GM12891 (cell line): ENCODE results near the gene PLCB1.
"Not testable (repeated sequence)": the region's sequence is repeated elsewhere in the genome, so short reads cannot be mapped to it uniquely, and the experiment has no call there.

ENCODE experiments used
- DNase-seq: peaks from one replicate; pipeline ENCODE4 v3.0.0; 2011; ENCODE audit warnings: low spot score; ENCODE audit not compliant: insufficient read length
- FAIRE-seq: peaks from 2 replicates; lab custom pipeline; 2011; peaks lifted over from hg19 to GRCh38; lab: Jason Lieb, UNC
- PAX5 ChIP-seq: IDR thresholded peaks from 2 replicates; pipeline ENCODE4 v1.6.1; 2011; ENCODE audit warnings: low read length, moderate library complexity, mild to moderate bottlenecking; ENCODE audit not compliant: insufficient read depth, severe bottlenecking
- POLR2A ChIP-seq: IDR thresholded peaks from 2 replicates; pipeline ENCODE4 v1.6.1; 2011; ENCODE audit warnings: low read depth, low read length, control low read depth
- POLR2AphosphoS5 ChIP-seq: IDR thresholded peaks from 2 replicates; pipeline ENCODE4 v1.6.1; 2011; ENCODE audit warnings: low read depth, low read length, control low read depth
- POU2F2 ChIP-seq: IDR thresholded peaks from 2 replicates; pipeline ENCODE4 v1.6.1; 2011; ENCODE audit warnings: low read depth, mild to moderate bottlenecking, control low read depth, low read length, moderate library complexity
- SPI1 ChIP-seq: IDR thresholded peaks from 2 replicates; pipeline ENCODE4 v1.6.1; 2011; ENCODE audit warnings: low read depth, low read length, control low read depth
- TAF1 ChIP-seq: IDR thresholded peaks from 2 replicates; pipeline ENCODE4 v1.6.1; 2011; ENCODE audit warnings: low read depth, low read length, control low read depth

The PLCB1 gene

GRCh38 chr20:8367689-8368088, 235.6 kb downstream of the PLCB1 start:
- FAIRE-seq = no peak
- no peak for DNase-seq
- TF ChIP-seq SPI1 (no peak), POLR2A (no peak), POLR2AphosphoS5 (no peak), PAX5 (no peak), TAF1 (no peak), POU2F2 (no peak)

- TF ChIP-seq POLR2AphosphoS5 = no peak
- TF ChIP-seq SPI1 = no peak
- TF ChIP-seq PAX5 = no peak
- no peak for TF ChIP-seq TAF1
- FAIRE-seq (no peak), DNase-seq (no peak)
These were observed 236.6 kb downstream of the PLCB1 start for GRCh38 chr20:8368670-8369069.

GRCh38 chr20:8369311-8369710, 237.2 kb downstream of the PLCB1 start:
- DNase-seq (no peak), FAIRE-seq (no peak)
- no peak for TF ChIP-seq POLR2A
- no peak for TF ChIP-seq SPI1
- no peak for TF ChIP-seq TAF1
- TF ChIP-seq PAX5 = no peak
- no peak for TF ChIP-seq POU2F2
- no peak for TF ChIP-seq POLR2AphosphoS5

- no peak for FAIRE-seq
- no peak for TF ChIP-seq SPI1
- no peak for TF ChIP-seq POLR2A
- TF ChIP-seq POU2F2 = no peak
- no peak for TF ChIP-seq PAX5
- no peak for TF ChIP-seq TAF1
- TF ChIP-seq POLR2AphosphoS5 = no peak
- DNase-seq = no peak
These were observed 238.7 kb downstream of the PLCB1 start for GRCh38 chr20:8370774-8371173.

- DNase-seq (no peak), FAIRE-seq (no peak)
- TF ChIP-seq SPI1 (no peak), POU2F2 (no peak), POLR2AphosphoS5 (no peak), POLR2A (no peak), PAX5 (no peak), TAF1 (no peak)
These were observed 240.8 kb downstream of the PLCB1 start for GRCh38 chr20:8372824-8373380.

GRCh38 chr20:8373579-8373978, 241.5 kb downstream of the PLCB1 start:
- FAIRE-seq = no peak
- TF ChIP-seq POLR2AphosphoS5 (no peak), SPI1 (no peak), POU2F2 (no peak), POLR2A (no peak), TAF1 (no peak), PAX5 (no peak)
- DNase-seq = no peak

- no peak for FAIRE-seq
- TF ChIP-seq POLR2A (no peak), POLR2AphosphoS5 (no peak), SPI1 (no peak), TAF1 (no peak)
- no peak for DNase-seq
These were observed 243.8 kb downstream of the PLCB1 start for GRCh38 chr20:8375898-8376297.

GRCh38 chr20:8376940-8377339, 244.9 kb downstream of the PLCB1 start:
- no peak for FAIRE-seq
- TF ChIP-seq POLR2A (no peak), TAF1 (no peak), PAX5 (no peak)
- DNase-seq = no peak

- DNase-seq, FAIRE-seq: not testable (repeated sequence)
These were observed 247.1 kb downstream of the PLCB1 start for GRCh38 chr20:8379125-8379524.

GRCh38 chr20:8385247-8385646, 253.2 kb downstream of the PLCB1 start:
- TF ChIP-seq POU2F2 = no peak
- no peak for TF ChIP-seq PAX5
- DNase-seq (no peak), FAIRE-seq (no peak)

GRCh38 chr20:8386991-8387390, 254.9 kb downstream of the PLCB1 start:
- DNase-seq (no peak), FAIRE-seq (no peak)
- TF ChIP-seq POU2F2 (no peak), TAF1 (no peak), SPI1 (no peak), POLR2AphosphoS5 (no peak), POLR2A (no peak), PAX5 (no peak)
